MM.1S (cell line): ENCODE measurements around the gene SFMBT1.

Source experiments
- EZH2 ChIP-seq: fragments of 300-600 bp; sonication (generic); optimal IDR thresholded peaks from 2 replicates; pipeline ENCODE3; 2017; ENCODE audit warnings: low read depth, mild to moderate bottlenecking, antibody characterized with exemption, low read length, mixed read lengths
- TF ChIP-seq, protein P1 (sequence below): fragments of 300-600 bp; sonication (generic); IDR thresholded peaks from 2 replicates; pipeline ENCODE4 v1.5.1; 2016; ENCODE audit warnings: antibody characterized with exemption, low read length, mixed read lengths

DNA sequence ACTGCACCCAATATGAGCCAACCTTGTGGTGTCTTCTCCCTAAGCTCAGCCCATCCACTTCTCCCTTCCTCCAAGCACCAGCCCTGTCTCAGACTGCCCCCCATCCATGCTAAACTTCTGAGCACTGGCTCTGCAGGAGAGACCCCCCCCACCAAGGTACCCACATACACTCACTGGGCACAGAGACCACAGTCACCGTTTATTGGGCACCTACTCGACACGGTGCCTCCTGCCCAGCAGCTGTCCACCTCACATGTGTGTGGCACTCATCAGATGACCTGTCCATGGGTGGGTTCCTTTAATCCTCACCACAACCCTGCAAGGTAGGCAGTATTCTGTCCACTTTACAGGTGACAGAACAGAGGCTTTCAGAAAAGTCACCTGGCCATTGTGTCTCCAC is 22.3 kb upstream of the SFMBT1 start:
- TF ChIP-seq, protein P1, sequence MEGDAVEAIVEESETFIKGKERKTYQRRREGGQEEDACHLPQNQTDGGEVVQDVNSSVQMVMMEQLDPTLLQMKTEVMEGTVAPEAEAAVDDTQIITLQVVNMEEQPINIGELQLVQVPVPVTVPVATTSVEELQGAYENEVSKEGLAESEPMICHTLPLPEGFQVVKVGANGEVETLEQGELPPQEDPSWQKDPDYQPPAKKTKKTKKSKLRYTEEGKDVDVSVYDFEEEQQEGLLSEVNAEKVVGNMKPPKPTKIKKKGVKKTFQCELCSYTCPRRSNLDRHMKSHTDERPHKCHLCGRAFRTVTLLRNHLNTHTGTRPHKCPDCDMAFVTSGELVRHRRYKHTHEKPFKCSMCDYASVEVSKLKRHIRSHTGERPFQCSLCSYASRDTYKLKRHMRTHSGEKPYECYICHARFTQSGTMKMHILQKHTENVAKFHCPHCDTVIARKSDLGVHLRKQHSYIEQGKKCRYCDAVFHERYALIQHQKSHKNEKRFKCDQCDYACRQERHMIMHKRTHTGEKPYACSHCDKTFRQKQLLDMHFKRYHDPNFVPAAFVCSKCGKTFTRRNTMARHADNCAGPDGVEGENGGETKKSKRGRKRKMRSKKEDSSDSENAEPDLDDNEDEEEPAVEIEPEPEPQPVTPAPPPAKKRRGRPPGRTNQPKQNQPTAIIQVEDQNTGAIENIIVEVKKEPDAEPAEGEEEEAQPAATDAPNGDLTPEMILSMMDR, result no peak
- TF ChIP-seq EZH2, result no peak
